Limb (tissue), 2 donors: Measurements from ENCODE around the gene PDS5B.
A peak's percentile ranks its signal among the peaks of the same experiment; 100 is the strongest.

Experiments used
- DNase-seq, 2 donors: peaks; one replicate each; pipeline ENCODE4 v3.0.0-alpha.2; 2016; ENCODE audit errors: extremely low spot score in 2 of 2

Gene PDS5B

GRCh38 chr13:32587811-32588170, 1.5 kb downstream of the PDS5B start:
- no peak for DNase-seq

- DNase-seq = no peak
Measured at GRCh38 chr13:32588736-32589135, 2.5 kb downstream of the PDS5B start.

- no peak for DNase-seq
Measured at GRCh38 chr13:32589471-32589870, 3.2 kb downstream of the PDS5B start.

GRCh38 chr13:32590266-32590665, 4.0 kb downstream of the PDS5B start:
- DNase-seq = no peak

- no peak for DNase-seq
Measured at GRCh38 chr13:32592082-32592481, 5.8 kb downstream of the PDS5B start.

- no peak for DNase-seq
Measured at GRCh38 chr13:32594157-32594738, 8.0 kb downstream of the PDS5B start.

- no peak for DNase-seq
Measured at GRCh38 chr13:32595306-32595705, 9.1 kb downstream of the PDS5B start.

GRCh38 chr13:32600890-32601289, 14.6 kb downstream of the PDS5B start:
- no peak for DNase-seq

- DNase-seq = no peak
Measured at GRCh38 chr13:32609428-32609827, 23.2 kb downstream of the PDS5B start.

GRCh38 chr13:32610538-32610937, 24.3 kb downstream of the PDS5B start:
- DNase-seq = no peak

GRCh38 chr13:32610977-32611376, 24.7 kb downstream of the PDS5B start:
- no peak for DNase-seq

GRCh38 chr13:32616883-32617511, 30.7 kb downstream of the PDS5B start:
- no peak for DNase-seq

GRCh38 chr13:32622827-32623226, 36.6 kb downstream of the PDS5B start:
- no peak for DNase-seq

- no peak for DNase-seq
Measured at GRCh38 chr13:32624441-32624840, 38.2 kb downstream of the PDS5B start.

GRCh38 chr13:32627793-32628192, 41.5 kb downstream of the PDS5B start:
- DNase-seq = no peak

GRCh38 chr13:32629313-32629712, 43.1 kb downstream of the PDS5B start:
- no peak for DNase-seq

GRCh38 chr13:32629866-32630265, 43.6 kb downstream of the PDS5B start:
- DNase-seq = no peak

GRCh38 chr13:32632343-32632909, 46.2 kb downstream of the PDS5B start:
- DNase-seq = no peak

- DNase-seq = no peak
Measured at GRCh38 chr13:32636711-32637110, 50.5 kb downstream of the PDS5B start.

- DNase-seq = no peak
Measured at GRCh38 chr13:32638739-32639138, 52.5 kb downstream of the PDS5B start.

GRCh38 chr13:32639502-32640105, 53.4 kb downstream of the PDS5B start:
- DNase-seq = peak in 1 of 2 donors; percentile 20

GRCh38 chr13:32642316-32642715, 56.1 kb downstream of the PDS5B start:
- DNase-seq = no peak

- DNase-seq = no peak
Measured at GRCh38 chr13:32642858-32643257, 56.6 kb downstream of the PDS5B start.
